Measurements from ENCODE around the gene PNMA6E.

- TF ChIP-seq CTCF (IDR thresholded peaks at IDR 0.05; ENCODE audit: insufficient read depth, low read depth, low read length) (no peak), EZH2 (IDR thresholded peaks at IDR 0.05; ENCODE audit: insufficient read depth, low read length) (no peak)
These were observed 13.8 kb downstream of the PNMA6E start for GRCh38 chrX:153387345-153387744.

Measured in astrocyte (in vitro differentiated cells and primary cell).